Spleen (tissue), 7 donors: ENCODE data around the gene BIN1.

Source experiments
- CTCF ChIP-seq, 11 experiments: fragments of 200-600 bp in 7 of 11; fragments of 450-650 bp in 4 of 11; sonication (generic) in 4 of 11; IDR thresholded peaks in 8 of 11; conservative IDR thresholded peaks in 3 of 11; 1 replicate in 7 of 11; 2 replicates in 4 of 11; pipeline versions ENCODE4 v1.4.0 to v1.8.0; 2016 to 2021; ENCODE audit warnings: antibody characterized with exemption in 11 of 11, inconsistent platforms in 4 of 11, mild to moderate bottlenecking in 1 of 11
- POLR2A ChIP-seq, 3 donors: fragments of 450-650 bp; IDR thresholded peaks; one replicate each; pipeline ENCODE4 v1.5.1; 2017; ENCODE audit warnings: antibody characterized with exemption in 3 of 3, mild to moderate bottlenecking in 1 of 3
- POLR2AphosphoS5 ChIP-seq, 3 donors: sonication (generic); formaldehyde crosslinking; IDR thresholded peaks; one replicate each; pipeline ENCODE4 v1.5.1; 2017; ENCODE audit warnings: antibody characterized with exemption in 3 of 3
- donor health status: DM: no; HTN: no; CAD: no; lungs with moderate emphysema.
- donor health status: DM: no; HTN: no; CAD: no.
- donor health status: DM: no; HTN: no; CAD: no.

GRCh38 chr2:127091886-127092285, 15.1 kb downstream of the BIN1 start:
- no peak for TF ChIP-seq POLR2AphosphoS5 (IDR thresholded peaks at IDR 0.05)
- TF ChIP-seq CTCF (IDR thresholded peaks at IDR 0.05 in 8 of 11, conservative IDR thresholded peaks at IDR 0.05 in 3 of 11): no peak
- TF ChIP-seq POLR2A (IDR thresholded peaks at IDR 0.05): no peak
